Caco-2 (cell line): ENCODE data around the gene OAT. TPM values are rescaled to one million over a fixed set of nuclear protein-coding genes. Genes with fewer than 3 reads are reported as not detected.
A peak's percentile ranks its signal among the peaks of the same experiment; 100 is the strongest.

ENCODE experiments used
- BruUV-seq: library from RNA; stranded (reverse); fragments of 400-500 nt; replicated peaks from 2 replicates; lab custom pipeline; 2021; lab: Mats Ljungman, UMichigan
- CTCF ChIA-PET: fragments of 300-600 bp; sonication (Branson Sonifier 250); formaldehyde crosslinking; loops from one replicate; lab custom pipeline; 2022; ENCODE audit warnings: antibody characterized with exemption; lab: Charles Lee
- POLR2A ChIA-PET: fragments of 300-600 bp; sonication (Branson Sonifier 250); formaldehyde crosslinking; loops from one replicate; lab custom pipeline; 2022; ENCODE audit warnings: antibody characterized with exemption; lab: Charles Lee
- DNase-seq, 2 experiments: peaks; one replicate each; pipeline versions ENCODE4 v3.0.0 to v3.0.0-alpha.2; 2020 to 2022
- H3K27me3 ChIP-seq: replicated peaks from 2 replicates; pipeline ENCODE4 v1.6.0; 2011; ENCODE audit warnings: low read length; ENCODE audit not compliant: control insufficient read depth, insufficient read depth
- H3K36me3 ChIP-seq: 2 replicates; pipeline ENCODE4 v1.5.1; 2011; ENCODE audit warnings: low read length; ENCODE audit not compliant: control insufficient read depth, insufficient read depth
- H3K4me1 ChIP-seq: fragments of 250-450 bp; sonication (Bioruptor Pico); 2 replicates; pipeline ENCODE4 v1.5.1; 2020; ENCODE audit warnings: mild to moderate bottlenecking
- H3K4me3 ChIP-seq: 2 replicates; pipeline ENCODE4 v1.5.1; 2011; ENCODE audit warnings: low read depth, mild to moderate bottlenecking, control low read depth, low read length
- H3K9me3 ChIP-seq: fragments of 250-450 bp; sonication (Bioruptor Pico); 2 replicates; pipeline ENCODE4 v1.5.1; 2020; ENCODE audit warnings: mild to moderate bottlenecking, moderate library complexity
- H3K27ac Mint-ChIP-seq: one replicate; pipeline ENCODE4 v1.8.0; 2022; ENCODE audit warnings: mixed read lengths; ENCODE audit not compliant: unreplicated experiment
- H3K27me3 Mint-ChIP-seq: one replicate; pipeline ENCODE4 v1.8.0; 2022; ENCODE audit warnings: mixed read lengths; ENCODE audit not compliant: insufficient read depth, unreplicated experiment
- H3K36me3 Mint-ChIP-seq: one replicate; pipeline ENCODE4 v1.8.0; 2022; ENCODE audit warnings: mild to moderate bottlenecking, mixed read lengths; ENCODE audit not compliant: insufficient read depth, unreplicated experiment
- H3K4me1 Mint-ChIP-seq: one replicate; pipeline ENCODE4 v1.8.0; 2022; ENCODE audit warnings: low read depth, mixed read lengths; ENCODE audit not compliant: unreplicated experiment
- H3K4me3 Mint-ChIP-seq: one replicate; pipeline ENCODE4 v1.8.0; 2022; ENCODE audit warnings: mild to moderate bottlenecking, moderate library complexity, mixed read lengths; ENCODE audit not compliant: unreplicated experiment
- H3K9me3 Mint-ChIP-seq: one replicate; pipeline ENCODE4 v1.8.0; 2022; ENCODE audit warnings: mixed read lengths; ENCODE audit not compliant: unreplicated experiment
- CTCF ChIP-seq, 2 experiments: fragments of 200-600 bp in 1 of 2; IDR thresholded peaks; 1 replicate in 1 of 2; 2 replicates in 1 of 2; pipeline versions ENCODE4 v1.5.1 to v1.8.0; 2011 to 2022; ENCODE audit warnings: antibody characterized with exemption in 1 of 2, control low read depth in 1 of 2, inconsistent platforms in 1 of 2, low read depth in 1 of 2, low read length in 1 of 2, mild to moderate bottlenecking in 1 of 2, moderate library complexity in 1 of 2; ENCODE audit not compliant: insufficient read depth in 1 of 2, severe bottlenecking in 1 of 2, unreplicated experiment in 1 of 2
- intact Hi-C: fragments of 100-400 bp; cut with micrococcal nuclease; formaldehyde crosslinking; loops from one replicate; pipeline ENCODE4 v1.10.0; 2022; ENCODE audit not compliant: unreplicated experiment
- total RNA-seq: library from RNA; stranded (reverse); gene quantifications from 2 replicates; pipeline ENCODE4 v1.2.3, GENCODE V29; 2022

Gene OAT
- total RNA-seq, 1 experiment from 2014 or later, result 312 TPM

- H3K27ac Mint-ChIP-seq, result no peak overlapping the region
- no peaks in the 10 kb centered on the region for H3K4me1 Mint-ChIP-seq
- no peaks in the 10 kb centered on the region for H3K4me1 ChIP-seq
- ChIA-PET CTCF (no interaction called here), POLR2A (no interaction called here)
- no peaks in the 10 kb centered on the region for H3K36me3 Mint-ChIP-seq
- no peaks in the 10 kb centered on the region; the same call in 1 of the 2 replicates for H3K27me3 ChIP-seq
- no peaks in the 10 kb centered on the region for H3K9me3 Mint-ChIP-seq
- H3K4me3 ChIP-seq, result no peak overlapping the region
- DNase-seq, result peak in 1 of 2 experiments; percentile 21
- H3K9me3 ChIP-seq, result no peaks in the 10 kb centered on the region
- no peaks in the 10 kb centered on the region for H3K27me3 Mint-ChIP-seq
- intact Hi-C loops, result no loop called here
- BruUV-seq, result no TSS peak
- no peak overlapping the region for H3K4me3 Mint-ChIP-seq
- no peaks in the 10 kb centered on the region for H3K36me3 ChIP-seq
- TF ChIP-seq CTCF (IDR thresholded peaks at IDR 0.05; ENCODE audit: insufficient read depth in 1 of 2, low read depth in 1 of 2, low read length in 1 of 2, severe bottlenecking in 1 of 2, unreplicated experiment in 1 of 2), result peak in 1 of 2 experiments; percentile 6
Observed at GRCh38 chr10:124347956-124348355, 70.8 kb downstream of the OAT start.

Other genes starting within 250 kb of the OAT start
- 2.0 and 2.8 TPM in 2 replicates for gene NKX1-2, start 31.1 kb upstream of the OAT start, total RNA-seq
- 10.5 and 15.9 TPM in 2 replicates for gene LHPP, start 42.9 kb upstream of the OAT start, total RNA-seq